ENCODE results near the gene SLC66A3.
A peak's percentile ranks its signal among the peaks of the same experiment; 100 is the strongest.

Gene SLC66A3

DNA sequence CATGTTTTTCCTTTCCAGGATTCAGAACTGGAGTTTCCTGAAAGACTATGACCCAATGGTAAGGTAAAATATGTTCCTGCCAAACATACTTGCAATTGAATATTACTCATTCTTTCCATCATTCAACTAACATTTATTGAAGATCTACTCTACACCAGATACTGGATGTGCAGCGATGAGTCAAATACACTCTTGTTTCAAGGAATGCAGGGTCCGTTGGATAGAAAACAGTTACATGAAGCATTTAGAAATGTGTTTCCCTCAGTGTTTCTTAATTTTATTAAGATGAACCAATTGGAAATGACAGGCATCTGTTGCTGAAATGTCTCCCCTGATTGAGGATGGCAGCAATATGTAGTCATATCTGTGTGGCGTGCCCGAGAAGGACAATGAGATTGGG lies 14.8 kb upstream of the SLC66A3 start:
- DNase-seq = no peak

DNA sequence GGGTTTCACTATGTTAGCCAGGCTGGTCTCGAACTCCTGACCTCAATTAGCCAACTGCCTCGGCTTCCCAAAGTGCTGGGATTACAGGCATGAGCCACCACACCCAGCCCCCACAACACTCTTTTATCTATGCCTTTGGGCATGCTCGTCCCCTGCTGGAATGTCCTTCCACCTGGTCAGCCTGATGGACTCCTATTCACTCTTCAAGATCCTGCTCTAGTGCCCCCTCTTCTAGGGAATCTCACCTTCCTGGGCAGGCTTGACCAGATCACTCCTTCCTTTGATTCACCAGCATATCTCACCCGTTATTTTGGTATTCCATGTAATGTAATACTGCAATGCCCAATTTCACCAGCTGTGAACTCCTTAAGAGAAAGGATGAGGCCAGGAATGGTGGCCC lies 13.9 kb upstream of the SLC66A3 start:
- DNase-seq = no peak

GRCh38 chr2:11142330-11142729 lies 12.9 kb upstream of the SLC66A3 start:
- DNase-seq = peak; percentile 2

DNA sequence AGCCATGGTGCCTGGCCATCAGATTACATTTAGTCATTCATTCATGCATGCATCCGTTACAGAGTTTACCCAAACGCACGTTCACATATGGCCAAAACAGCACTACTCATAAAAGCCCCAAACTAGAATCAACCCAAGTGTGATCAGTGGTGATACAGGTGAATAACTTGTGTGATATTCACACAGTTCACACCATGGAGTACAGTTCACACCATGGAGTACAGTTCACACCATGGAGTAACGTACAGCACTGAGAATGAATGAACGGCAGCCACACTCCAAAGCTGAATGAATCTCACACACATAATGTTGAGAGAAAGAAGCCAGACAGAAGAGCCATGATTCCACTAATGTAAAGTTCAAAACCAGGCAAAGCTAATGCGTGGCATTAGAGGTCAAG lies 12.3 kb upstream of the SLC66A3 start:
- no peak for DNase-seq

- no peak for DNase-seq
Measured at GRCh38 chr2:11144077-11144737, 11.1 kb upstream of the SLC66A3 start.

DNA sequence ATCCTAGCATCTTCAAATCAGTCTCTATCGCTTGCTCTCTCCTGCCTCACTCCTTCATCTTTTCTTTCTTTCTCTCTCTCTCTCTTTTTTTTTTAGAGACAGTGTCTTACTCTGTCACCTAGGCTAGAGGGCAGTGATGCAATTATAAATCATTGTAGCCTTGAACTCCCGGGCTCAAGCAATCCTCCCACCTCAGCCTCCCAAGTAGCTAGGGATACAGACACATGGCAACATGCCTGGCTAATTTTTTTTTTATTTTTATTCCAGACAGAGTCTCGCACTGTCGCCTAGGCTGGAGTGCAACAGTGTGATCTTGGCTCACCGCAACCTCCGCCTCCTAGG lies 10.6 kb upstream of the SLC66A3 start:
- no peak for DNase-seq

GRCh38 chr2:11145350-11145749 lies 9.9 kb upstream of the SLC66A3 start:
- DNase-seq = no peak

DNA sequence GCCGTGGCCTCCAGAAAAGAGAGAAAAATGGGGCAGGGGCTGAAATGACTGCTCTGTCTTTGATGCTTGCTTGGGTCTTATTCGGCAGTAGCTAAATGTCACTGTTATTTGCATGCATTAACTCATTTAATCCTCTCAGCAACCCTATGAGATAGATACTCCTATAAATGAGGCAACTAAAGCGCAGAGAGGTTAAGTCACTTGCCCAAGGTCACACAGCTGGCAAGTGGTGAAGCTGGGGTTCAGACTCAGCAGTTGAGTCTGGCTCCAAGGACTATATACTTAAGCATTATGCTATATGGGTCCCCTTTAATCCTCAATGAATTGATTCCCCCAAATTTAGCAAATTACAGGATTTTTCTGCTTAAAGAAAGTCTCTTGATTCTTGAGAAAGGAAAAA lies 9.2 kb upstream of the SLC66A3 start:
- DNase-seq = no peak

DNA sequence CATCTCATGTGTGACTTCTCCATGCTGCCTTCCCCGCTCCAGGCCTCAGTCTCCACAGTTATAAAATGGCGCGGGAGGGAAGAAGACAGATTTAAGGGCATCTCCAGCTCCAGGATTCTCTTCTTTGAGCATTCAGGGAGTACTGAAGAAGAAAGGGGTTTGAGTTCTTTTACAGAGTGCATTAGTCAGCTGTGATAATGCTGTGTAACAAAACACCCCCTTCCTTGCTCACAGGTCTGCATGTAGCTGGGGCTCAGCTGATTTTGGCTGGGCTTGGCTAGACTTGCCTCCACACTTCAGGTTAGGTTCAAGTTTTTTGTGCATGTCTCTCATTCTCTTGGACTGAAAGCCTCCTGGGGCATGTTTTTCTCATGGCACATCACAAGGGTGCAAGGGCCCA lies 8.0 kb upstream of the SLC66A3 start:
- DNase-seq = no peak

GRCh38 chr2:11152591-11152990 lies 2.7 kb upstream of the SLC66A3 start:
- DNase-seq = no peak

DNA sequence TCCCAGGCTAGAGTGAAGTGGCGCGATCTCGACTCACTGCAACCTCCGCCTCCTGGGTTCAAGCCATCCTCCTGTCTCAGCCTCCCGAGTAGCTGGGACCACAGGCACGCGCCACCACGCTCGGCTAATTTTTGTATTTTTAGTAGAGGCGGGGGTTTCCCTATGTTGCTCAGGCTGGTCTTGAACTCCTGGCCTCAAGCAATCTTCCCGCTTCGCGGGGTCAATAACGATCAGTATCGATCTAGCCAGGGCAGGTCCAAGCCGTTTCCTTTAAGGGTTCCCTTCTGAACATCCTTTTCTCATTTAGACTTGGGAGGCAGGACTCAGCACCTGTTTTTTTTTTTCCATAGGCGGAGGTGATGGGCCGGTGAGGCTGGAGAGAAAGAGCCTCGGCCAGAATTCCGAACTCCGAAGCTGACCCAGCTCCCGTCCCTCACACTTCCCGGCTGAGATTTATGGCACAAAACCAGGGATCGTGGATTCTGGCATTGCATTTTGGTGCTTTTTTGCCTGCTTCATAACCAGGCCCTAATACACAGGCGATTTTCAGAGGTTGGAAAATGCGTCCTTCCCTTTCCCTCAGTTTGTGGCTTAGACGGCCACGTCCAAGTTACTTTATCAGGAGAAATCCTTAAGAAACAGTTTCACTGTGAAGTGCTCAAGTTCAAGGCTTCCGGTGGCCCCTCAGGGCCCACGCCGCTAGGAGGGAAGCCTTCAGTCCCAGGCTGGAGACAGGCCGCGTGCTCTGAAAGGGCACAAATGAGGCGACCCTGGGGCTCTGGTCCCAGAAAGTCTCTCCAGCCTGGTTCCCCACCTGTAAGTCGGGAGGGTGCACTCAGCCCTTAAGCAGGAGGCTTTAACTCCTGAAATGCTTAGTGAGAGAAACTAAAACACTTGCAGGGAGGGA lies 998 bp upstream of the SLC66A3 start:
- DNase-seq = no peak

GRCh38 chr2:11154923-11155380 lies 315 bp upstream of the SLC66A3 start:
- DNase-seq = peak; percentile 94

GRCh38 chr2:11156396-11157075 lies 1.3 kb downstream of the SLC66A3 start:
- no peak for DNase-seq

- no peak for DNase-seq
Measured at GRCh38 chr2:11157296-11157695, 2.0 kb downstream of the SLC66A3 start.

DNA sequence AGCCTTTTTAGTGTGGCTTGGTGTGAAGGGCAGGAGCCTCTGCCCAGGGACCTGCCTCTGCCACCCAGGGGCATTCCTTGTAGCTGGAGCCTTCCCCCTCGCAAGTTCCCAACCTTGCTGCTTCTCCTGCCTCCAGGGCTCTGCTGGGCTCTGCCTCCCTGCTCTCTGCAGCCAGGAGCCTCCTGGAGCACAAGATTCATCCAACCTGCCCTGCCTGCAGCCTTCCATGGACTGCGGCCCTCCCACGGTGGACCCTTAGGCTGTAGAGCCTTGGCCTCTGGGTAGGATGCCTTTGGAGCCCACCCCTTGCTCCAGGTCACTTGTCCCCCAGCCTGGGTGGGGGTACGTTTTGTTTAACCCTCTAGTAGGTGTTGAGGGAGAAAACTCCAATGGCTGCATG lies 2.5 kb downstream of the SLC66A3 start:
- no peak for DNase-seq

DNA sequence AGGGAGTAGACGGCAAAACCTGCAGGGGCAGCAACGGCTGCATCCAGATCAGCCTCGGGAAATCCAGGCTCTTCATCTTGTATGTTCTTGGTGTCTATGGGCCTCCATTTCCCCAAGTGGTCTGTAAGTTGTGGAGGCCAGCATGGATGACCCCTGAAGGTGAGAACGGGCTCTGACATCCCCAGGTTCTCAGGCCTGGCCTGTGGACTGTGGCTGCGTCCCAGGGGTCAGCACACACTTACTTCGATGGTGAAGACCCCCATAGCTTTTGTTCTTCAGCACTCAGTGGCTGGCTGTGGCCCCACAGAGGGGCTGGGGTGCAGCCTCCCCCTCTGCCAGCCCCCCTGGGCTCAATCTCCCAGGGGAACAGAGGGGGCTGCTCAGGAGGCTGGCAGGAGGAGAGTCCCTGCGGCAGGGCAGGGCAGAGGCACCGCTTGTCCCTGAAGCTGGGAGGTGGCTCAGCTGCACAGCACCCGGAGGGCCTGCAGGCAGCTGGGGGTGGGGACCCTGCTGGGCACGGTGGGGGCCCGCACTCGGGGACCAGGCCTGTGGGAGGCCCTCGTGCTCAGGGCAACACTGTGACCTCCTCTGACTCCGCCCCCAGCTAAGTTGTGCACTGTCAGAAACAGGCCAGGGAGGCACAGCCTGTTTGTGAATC lies 3.8 kb downstream of the SLC66A3 start:
- DNase-seq = no peak

GRCh38 chr2:11159574-11160170 lies 4.4 kb downstream of the SLC66A3 start:
- DNase-seq = no peak

GRCh38 chr2:11160256-11160655 lies 5.0 kb downstream of the SLC66A3 start:
- DNase-seq = no peak

- DNase-seq = no peak
Measured at GRCh38 chr2:11160731-11161455, 5.6 kb downstream of the SLC66A3 start.

DNA sequence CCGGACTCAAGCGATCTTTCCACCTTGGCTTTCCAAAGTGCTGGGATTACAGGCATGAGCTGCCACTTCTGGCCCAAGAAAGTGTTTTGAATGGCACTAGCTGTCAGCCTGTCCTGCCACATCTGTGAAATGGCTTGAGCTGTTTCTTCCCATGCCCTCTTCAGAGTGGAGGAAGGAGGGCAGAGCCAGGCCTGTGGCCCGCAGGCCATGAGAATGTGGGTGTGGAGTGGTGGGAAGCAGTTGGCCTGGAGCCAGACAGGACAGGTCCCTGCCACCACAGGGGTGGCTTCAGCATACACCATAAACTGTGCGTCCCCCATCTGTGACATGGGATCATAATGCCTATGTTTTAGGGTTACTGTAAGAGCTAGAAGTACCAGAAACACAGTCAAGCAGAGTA lies 6.5 kb downstream of the SLC66A3 start:
- no peak for DNase-seq

- DNase-seq = no peak
Measured at GRCh38 chr2:11163439-11164317, 8.4 kb downstream of the SLC66A3 start.
